Mesothelial cell of epicardium (in vitro differentiated cells): ENCODE measurements around the gene SPPL2C. TPM values are rescaled to one million over a fixed set of nuclear protein-coding genes. Genes with fewer than 3 reads are reported as not detected.

Experiments used
- DNase-seq, 2 experiments: peaks; one replicate each; pipeline ENCODE4 v3.0.0; 2021; ENCODE audit warnings: low spot score in 2 of 2; ENCODE audit not compliant: unreplicated experiment in 2 of 2
- H3K27ac Mint-ChIP-seq: 2 replicates; pipeline ENCODE4 v1.8.0; 2021; ENCODE audit warnings: mixed read lengths
- H3K27me3 Mint-ChIP-seq: 2 replicates; pipeline ENCODE4 v1.8.0; 2021; ENCODE audit warnings: low read depth, mixed read lengths
- H3K36me3 Mint-ChIP-seq: 2 replicates; pipeline ENCODE4 v1.8.0; 2021; ENCODE audit warnings: mixed read lengths
- H3K4me1 Mint-ChIP-seq: 2 replicates; pipeline ENCODE4 v1.8.0; 2021; ENCODE audit warnings: mixed read lengths
- H3K4me3 Mint-ChIP-seq: 2 replicates; pipeline ENCODE4 v1.8.0; 2021; ENCODE audit warnings: mild to moderate bottlenecking, moderate library complexity, mixed read lengths
- H3K9me3 Mint-ChIP-seq: 2 replicates; pipeline ENCODE4 v1.8.0; 2021; ENCODE audit warnings: mixed read lengths
- total RNA-seq: library from RNA; stranded (reverse); gene quantifications from 3 replicates; pipeline ENCODE4 v1.2.1, GENCODE V29; 2021
- TF ChIP-seq, protein P1 (sequence below): fragments of 200-600 bp; sonication (generic); IDR thresholded peaks from one replicate; pipeline ENCODE4 v1.5.0; 2021; ENCODE audit warnings: antibody characterized with exemption; ENCODE audit not compliant: unreplicated experiment

SPPL2C gene, protein sequence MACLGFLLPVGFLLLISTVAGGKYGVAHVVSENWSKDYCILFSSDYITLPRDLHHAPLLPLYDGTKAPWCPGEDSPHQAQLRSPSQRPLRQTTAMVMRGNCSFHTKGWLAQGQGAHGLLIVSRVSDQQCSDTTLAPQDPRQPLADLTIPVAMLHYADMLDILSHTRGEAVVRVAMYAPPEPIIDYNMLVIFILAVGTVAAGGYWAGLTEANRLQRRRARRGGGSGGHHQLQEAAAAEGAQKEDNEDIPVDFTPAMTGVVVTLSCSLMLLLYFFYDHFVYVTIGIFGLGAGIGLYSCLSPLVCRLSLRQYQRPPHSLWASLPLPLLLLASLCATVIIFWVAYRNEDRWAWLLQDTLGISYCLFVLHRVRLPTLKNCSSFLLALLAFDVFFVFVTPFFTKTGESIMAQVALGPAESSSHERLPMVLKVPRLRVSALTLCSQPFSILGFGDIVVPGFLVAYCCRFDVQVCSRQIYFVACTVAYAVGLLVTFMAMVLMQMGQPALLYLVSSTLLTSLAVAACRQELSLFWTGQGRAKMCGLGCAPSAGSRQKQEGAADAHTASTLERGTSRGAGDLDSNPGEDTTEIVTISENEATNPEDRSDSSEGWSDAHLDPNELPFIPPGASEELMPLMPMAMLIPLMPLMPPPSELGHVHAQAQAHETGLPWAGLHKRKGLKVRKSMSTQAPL
- total RNA-seq: not detected in 3 replicates

DNA sequence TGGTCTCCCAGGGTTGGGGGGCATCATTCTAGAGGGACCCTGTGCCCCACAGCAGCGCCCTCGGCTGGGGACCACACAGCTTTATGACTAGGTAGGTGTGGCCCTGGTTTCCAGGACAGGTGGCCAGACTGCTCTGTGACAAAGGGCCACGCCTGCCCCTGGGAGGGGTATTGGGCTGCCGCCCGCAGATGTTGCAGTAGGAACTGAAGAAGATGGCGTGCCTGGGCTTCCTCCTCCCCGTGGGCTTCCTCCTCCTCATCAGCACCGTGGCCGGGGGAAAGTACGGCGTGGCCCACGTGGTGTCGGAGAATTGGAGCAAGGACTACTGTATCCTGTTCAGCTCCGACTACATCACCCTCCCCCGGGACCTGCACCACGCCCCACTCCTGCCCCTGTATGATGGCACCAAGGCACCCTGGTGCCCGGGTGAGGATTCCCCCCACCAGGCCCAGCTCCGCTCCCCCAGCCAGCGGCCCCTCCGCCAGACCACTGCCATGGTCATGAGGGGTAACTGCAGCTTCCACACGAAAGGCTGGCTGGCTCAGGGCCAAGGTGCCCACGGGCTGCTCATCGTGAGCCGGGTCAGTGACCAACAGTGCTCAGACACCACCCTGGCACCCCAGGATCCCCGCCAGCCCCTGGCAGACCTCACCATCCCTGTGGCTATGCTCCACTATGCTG is at the start of gene SPPL2C:
SPPL2C (plus strand) TSS at position 187 of the 681 bp plus-strand sequence; CDS start at position 213, 26 bp downstream.
- Mint-ChIP-seq H3K36me3 (no peaks in the 10 kb centered on the region), H3K4me3 (no peak within 1 kb of the TSS), H3K4me1 (no peaks in the 10 kb centered on the region), H3K9me3 (no peaks in the 10 kb centered on the region), H3K27me3 (peaks cover 23% of the 10 kb centered on the region), H3K27ac (no peak within 1 kb of the TSS)
- TF ChIP-seq, protein P1, sequence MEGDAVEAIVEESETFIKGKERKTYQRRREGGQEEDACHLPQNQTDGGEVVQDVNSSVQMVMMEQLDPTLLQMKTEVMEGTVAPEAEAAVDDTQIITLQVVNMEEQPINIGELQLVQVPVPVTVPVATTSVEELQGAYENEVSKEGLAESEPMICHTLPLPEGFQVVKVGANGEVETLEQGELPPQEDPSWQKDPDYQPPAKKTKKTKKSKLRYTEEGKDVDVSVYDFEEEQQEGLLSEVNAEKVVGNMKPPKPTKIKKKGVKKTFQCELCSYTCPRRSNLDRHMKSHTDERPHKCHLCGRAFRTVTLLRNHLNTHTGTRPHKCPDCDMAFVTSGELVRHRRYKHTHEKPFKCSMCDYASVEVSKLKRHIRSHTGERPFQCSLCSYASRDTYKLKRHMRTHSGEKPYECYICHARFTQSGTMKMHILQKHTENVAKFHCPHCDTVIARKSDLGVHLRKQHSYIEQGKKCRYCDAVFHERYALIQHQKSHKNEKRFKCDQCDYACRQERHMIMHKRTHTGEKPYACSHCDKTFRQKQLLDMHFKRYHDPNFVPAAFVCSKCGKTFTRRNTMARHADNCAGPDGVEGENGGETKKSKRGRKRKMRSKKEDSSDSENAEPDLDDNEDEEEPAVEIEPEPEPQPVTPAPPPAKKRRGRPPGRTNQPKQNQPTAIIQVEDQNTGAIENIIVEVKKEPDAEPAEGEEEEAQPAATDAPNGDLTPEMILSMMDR: no peak
- DNase-seq: no peak

DNA sequence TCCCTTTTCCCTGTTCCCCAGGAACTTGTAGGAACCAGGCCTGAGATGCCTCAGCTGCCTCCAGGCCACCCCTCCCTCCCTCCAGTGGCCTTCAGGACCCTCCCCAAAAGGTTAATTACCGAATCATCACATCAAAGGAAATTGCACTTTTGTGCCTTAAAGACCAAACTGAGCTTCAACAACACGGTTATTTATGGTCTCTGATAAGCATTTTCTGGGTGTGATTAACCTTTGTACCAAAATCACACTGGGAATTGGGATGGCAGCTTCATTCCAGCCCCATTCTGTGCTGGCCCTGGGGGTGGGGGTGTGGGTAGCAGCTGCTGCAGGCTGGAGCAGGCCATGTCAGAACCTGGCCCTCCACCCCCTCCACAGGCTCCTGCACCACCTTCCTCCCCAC is 43.9 kb upstream of the SPPL2C start:
- TF ChIP-seq, protein P1: no peak
- Mint-ChIP-seq H3K4me1 (no peaks in the 10 kb centered on the region), H3K9me3 (no peaks in the 10 kb centered on the region), H3K4me3 (no peak overlapping the region), H3K36me3 (no peaks in the 10 kb centered on the region), H3K27me3 (peaks cover 71% of the 10 kb centered on the region), H3K27ac (no peak overlapping the region)
- no peak for DNase-seq

DNA sequence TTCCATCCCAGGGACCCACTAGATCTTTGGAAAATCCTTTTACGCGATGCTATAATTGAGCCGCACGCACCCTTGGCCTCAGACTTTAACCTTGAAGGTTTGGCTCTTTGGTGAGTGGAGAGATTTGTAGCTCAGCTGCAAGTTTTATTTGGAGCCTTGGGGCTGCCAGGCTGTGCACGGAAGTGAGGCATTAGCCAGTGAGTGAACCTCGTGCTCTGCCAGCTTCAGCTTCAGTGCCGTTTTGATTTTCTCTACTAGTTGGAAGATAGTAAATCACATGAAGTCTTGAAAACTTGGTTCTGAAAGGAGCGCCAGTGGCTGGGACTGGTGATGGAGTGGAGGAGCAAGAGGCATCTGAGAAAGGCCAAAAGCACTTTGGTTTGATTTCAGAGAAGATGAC is 43.3 kb upstream of the SPPL2C start:
- H3K4me1 Mint-ChIP-seq: no peaks in the 10 kb centered on the region
- H3K36me3 Mint-ChIP-seq: no peaks in the 10 kb centered on the region
- peaks cover 71% of the 10 kb centered on the region for H3K27me3 Mint-ChIP-seq
- DNase-seq: no peak
- no peak overlapping the region for H3K27ac Mint-ChIP-seq
- no peak overlapping the region for H3K4me3 Mint-ChIP-seq
- TF ChIP-seq, protein P1: no peak
- H3K9me3 Mint-ChIP-seq: no peaks in the 10 kb centered on the region

DNA sequence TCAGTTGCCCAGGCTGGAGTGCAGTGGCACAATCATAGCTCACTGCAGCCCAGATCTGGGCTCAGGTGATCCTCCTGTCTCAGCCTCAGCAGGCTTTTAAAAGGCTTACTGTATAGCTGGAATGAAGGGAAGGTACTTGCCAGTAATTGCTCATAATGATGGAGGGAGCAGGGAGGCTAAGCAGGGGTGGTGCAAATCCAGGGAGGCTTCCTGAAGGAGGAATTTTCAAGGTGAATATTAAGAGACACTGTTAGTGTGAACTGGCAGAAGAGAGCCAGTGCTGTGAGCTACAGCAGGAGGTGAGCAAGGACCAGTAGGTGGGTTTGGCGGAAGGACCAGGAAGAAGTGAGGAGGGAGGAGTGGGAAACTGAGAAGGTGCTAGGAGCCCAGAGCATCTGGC is 35.8 kb upstream of the SPPL2C start:
- Mint-ChIP-seq H3K36me3 (no peaks in the 10 kb centered on the region), H3K27me3 (peaks cover 62% of the 10 kb centered on the region), H3K9me3 (peaks cover 3% of the 10 kb centered on the region), H3K27ac (no peak overlapping the region), H3K4me3 (no peak overlapping the region), H3K4me1 (no peaks in the 10 kb centered on the region)
- no peak for DNase-seq
- TF ChIP-seq, protein P1: no peak

DNA sequence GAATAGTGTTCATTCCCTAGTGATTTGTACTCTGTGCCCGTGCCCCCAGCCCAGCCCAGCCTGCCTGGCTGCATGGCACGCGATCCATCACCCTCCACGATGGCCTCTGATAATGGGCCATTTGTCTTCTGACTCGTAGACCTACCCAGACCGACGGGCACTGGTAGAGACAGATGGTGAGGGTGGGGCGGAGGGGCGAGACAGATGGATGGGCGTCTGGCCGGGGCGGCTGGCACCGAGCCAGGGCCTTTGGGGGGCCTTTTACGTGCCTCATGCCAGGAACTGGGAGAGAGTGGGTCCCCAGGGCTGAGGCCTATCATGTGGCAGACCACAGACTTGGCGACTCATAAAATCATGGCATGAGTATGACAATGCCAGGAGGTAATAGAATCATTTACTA is 35.2 kb upstream of the SPPL2C start:
- Mint-ChIP-seq H3K36me3 (no peaks in the 10 kb centered on the region), H3K9me3 (peaks cover 3% of the 10 kb centered on the region), H3K4me3 (no peak overlapping the region), H3K4me1 (no peaks in the 10 kb centered on the region), H3K27me3 (peaks cover 62% of the 10 kb centered on the region), H3K27ac (no peak overlapping the region)
- no peak for DNase-seq
- TF ChIP-seq, protein P1: no peak
